Pons (tissue), 1 donor: ENCODE results near the gene ZNF488.
"Not testable (repeated sequence)": the region's sequence is repeated elsewhere in the genome, so short reads cannot be mapped to it uniquely, and the experiment has no call there.

Source experiments
- DNase-seq: peaks from one replicate; pipeline ENCODE4 v3.0.0-alpha.2; 2016; ENCODE audit warnings: low spot score

ZNF488 gene

DNA sequence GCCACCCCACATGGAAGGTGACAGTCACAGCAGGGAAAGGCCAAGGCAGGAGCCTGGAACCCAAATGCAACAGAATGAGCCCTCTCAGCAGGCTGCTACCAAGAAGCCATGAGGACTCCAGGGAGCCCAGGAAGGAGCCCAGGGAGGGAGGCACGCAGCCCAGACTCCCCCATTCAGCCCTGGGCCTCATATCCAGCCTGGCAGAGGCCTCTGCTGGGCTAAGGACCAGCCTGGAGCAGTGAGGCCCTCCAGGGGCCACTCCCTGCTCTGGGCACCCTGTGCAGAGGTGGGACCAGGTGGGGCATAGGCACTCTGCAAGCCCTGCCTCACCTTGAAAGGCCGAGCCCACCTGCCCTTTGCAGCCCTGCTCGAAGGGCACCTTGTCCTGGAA is 25.8 kb upstream of the ZNF488 start:
- DNase-seq, result no peak

DNA sequence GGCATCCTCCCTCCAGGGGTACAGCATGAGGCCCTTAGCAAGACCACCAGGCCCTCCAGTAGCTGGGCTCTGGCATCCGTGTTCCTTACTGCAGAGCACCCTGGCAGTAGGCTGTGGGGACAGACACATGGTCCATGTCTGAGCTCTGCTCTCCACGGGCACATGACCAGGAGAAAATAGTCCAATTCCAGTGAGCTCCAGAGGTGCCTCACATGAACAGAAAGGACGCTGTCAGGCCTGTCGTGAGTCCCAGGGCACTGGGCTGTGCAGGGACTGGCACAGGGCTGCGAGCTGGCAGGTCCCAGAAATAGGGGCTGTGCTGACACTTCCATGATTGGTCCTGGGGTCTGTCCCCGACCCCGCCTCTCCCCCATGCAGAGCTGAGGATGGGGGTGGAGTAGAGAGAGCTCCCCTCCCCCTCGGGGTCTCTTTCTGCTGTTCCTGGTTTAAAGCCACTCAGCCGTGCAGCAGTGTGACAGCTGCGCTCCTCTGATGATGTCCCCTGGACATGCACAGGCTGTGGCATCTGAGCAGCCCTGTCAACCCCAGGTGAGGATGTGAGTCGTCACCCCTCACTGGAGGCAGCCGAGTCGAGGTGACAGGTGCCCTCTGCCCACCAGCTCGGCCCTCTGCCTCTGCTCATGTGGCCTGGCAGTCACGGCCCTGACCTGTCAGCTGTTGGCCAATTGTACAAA is 25.2 kb upstream of the ZNF488 start:
- no peak for DNase-seq

DNA sequence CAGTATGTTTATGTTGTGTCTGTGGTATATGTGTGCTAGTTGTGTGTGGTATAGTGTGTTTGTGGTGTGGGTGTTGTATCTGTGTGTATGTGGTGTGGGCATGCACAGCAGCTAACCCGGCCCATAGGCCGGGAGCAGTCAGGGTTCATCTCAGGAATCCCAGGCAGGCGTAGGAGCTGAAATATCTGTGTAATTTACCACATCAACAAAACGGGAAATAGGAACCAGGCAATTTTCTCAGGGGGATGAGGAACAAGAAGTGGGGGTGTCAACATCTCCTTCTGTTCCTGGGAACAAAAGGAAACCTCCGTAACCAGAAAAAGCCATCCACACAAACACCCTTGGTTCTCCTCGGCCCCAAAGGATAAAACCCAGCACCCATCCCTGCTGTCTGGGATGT is 24.5 kb upstream of the ZNF488 start:
- DNase-seq, result no peak

DNA sequence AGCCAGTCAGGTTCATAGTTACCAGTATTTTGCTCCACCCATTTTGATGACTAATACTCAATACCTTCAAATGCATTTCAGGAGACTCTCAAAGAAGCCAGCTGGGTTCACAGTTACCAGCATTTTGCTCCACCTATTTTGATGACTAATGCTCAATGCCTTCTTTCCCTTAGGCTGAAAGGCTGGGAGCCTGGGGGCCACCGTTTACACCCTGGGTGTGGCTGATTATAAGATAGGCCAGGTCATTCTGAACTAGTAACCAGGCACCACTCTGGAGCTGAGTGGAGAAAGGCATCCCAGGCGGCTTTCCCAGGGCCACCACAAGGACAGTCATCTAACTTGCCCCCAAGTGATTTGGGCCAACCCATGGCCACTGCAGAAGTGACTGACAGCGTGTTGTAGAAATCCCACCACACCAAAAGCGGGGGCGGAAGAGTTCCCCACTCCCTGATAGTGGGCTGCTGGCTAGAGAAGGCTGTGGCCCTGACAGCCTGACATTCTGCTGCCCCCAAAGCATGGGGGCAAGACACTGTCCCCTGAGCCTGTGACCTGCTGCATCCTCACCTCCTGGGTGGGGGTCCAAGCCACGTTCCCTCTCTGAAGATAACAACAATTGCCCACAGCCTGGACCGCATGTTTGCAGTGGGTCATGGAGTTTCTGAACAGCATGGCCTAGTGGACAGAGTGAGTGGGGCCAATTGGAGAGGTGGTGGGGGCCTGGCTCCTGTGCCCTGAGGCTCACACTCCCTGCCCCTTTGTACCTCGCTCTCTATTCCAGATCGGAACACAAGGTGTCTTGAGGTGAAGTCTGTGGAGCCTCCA is 23.0 kb upstream of the ZNF488 start:
- no peak for DNase-seq

DNA sequence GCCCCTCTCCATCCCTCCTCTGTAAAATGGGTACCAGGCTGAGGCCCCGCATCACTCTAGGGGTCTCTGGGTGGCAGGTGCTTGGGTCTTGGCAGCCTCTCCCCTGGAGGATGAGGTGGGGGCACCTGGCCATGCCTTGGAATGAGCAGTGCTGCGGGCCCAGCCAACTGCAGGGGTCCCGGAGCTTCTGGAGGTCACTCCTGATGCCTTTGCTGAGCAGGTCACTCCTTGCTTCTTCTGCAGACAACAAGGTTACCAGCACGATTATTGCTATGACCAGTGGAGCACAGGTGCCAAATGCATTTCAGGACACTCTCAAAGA is 22.4 kb upstream of the ZNF488 start:
- DNase-seq, result no peak

DNA sequence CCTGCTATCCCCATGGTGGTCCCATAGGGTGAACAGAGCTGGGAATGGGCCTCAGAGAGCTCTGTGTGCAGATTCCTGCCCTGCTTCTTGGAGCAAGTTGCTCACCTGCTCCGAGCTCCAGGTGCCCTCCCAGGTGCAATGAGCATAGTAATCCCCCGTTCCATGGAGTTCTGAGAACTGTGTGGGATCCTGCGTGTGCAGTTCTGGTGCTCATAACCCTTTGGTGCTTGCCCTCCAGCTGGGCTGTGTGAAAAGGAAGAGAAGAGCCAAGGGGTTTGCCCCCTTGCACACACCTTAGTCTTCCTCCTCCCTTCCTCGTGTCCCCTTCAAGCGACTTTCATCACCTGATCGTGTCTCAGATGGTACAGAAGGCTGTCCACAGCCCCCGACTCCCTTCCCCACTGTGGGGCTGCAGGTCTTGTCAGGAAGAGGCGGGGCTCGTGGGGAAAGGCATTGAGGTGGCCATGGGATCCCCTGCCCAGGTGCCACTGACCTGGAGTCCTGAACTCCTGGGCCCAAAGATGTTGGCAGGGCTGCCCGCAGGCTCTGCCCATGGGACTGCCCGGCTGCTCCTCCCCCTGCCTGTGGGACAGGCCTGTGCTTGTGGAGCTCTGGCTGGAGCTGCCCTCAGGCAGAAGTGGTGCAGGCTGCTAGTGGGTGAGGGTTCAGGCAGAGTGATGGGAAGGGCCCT is 21.9 kb upstream of the ZNF488 start:
- no peak for DNase-seq

DNA sequence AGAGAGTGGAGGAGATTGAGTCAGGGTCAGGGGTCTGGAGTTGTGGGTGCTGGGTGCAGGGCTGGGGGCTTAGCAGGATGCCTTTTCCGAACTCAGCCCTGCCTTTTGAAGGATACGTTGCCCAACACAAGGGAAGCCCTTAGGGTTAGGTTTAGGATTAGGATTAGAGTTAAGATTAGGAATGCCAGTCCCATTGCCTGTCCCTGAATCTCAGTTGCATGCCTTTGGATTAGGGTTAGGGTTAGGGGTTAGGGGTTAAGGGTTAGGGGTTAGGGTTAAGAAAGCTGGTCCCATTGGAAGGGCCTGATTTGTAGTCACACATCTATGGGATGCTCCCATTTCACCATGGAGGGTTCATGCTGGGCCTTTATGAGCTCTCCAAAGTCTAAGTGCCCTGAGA is 20.8 kb upstream of the ZNF488 start:
- DNase-seq, result no peak

DNA sequence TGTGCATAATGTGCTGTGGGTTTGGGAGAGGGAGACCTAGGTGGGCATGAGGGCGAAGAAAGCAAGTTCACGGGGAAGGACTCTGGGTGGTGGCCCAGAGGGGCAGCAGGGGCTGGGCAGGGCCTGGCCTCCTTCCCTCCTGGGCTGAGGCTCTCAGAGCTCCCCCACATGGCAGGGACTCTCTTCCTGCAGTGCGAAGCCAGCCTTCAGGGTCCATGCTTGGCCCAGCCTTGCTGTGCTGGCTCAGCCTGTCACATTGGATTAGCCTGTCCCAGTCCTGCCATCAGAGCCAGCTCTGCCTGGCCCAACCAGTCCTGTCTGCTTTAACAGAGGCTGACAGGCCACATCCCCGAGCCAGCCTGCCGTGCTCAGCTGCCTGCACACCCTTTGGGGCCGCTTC is 20.4 kb upstream of the ZNF488 start:
- DNase-seq, result no peak

DNA sequence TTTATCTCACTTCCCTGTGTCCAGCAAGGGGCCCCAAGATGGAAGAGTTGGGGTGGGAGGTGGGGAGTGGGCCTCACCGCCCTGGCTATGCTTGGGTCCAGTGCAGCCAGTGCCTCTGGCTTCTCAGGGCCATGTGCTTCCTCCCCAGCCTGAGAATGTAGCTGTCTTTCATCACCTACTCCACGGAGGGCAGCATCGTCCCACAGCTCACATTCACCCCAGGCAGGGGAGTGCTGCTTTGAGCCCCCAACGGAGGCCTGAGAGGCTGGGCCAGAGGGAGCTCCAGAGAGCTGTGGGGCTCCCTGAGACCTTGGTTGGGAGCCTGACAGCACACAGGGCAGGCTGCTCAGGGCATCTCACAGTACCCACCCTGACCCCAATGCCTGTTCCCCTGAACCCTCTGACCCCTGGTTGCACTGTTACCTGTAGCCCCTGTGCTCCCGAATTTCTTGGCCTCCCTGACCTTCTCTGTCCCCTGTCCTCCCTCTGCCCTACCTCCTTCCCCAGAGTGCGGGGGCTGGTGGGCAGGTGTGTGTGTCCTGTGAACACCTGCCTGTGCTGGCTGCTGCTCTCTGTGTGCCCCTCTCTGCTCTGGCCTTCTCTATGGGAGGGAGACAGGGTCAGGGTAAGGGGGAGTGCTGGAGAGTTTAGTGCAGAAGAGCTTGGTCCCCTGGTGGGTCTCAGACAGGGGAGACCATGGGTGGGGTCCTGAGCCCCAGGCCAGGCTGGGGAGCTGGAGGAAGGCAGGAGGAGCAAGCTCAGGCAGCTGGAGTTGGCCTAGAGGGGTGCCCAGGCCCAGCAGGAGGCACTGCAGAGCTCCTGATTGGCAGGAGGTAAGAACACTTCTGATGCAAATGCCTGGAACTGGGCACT is 19.6 kb upstream of the ZNF488 start:
- no peak for DNase-seq

DNA sequence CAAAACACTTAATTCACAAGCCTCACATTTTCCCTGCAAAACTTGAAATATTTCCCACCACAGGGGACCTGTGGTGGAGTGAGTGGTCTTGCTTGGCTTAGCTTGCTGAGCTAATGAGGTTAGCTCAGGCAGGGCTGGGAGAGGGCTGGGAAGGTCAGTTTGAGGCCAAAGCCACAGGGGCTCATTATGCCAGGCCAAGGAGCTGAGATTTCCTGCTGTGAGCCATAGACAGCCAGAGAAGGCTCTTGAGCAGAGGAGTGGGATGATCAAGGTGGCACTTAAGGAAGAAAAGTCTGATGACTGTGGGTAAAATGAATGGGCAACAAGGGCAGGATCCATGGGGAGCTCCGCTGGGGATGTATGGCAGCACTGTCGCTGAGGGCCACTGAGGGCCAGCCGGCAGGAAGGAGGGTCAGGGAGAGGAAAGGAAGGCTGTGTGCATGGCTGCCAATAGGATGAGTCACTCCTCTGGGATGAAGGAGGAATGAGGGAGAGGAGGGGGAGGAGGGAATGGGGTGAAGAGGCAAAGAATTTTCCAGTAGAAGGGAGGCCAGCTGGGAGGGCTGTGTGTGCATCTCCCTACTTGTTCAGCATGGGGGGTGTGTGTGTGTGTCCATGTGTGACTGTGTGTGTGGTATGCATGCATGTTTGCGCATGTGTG is 18.7 kb upstream of the ZNF488 start:
- DNase-seq, result peak; percentile 36

DNA sequence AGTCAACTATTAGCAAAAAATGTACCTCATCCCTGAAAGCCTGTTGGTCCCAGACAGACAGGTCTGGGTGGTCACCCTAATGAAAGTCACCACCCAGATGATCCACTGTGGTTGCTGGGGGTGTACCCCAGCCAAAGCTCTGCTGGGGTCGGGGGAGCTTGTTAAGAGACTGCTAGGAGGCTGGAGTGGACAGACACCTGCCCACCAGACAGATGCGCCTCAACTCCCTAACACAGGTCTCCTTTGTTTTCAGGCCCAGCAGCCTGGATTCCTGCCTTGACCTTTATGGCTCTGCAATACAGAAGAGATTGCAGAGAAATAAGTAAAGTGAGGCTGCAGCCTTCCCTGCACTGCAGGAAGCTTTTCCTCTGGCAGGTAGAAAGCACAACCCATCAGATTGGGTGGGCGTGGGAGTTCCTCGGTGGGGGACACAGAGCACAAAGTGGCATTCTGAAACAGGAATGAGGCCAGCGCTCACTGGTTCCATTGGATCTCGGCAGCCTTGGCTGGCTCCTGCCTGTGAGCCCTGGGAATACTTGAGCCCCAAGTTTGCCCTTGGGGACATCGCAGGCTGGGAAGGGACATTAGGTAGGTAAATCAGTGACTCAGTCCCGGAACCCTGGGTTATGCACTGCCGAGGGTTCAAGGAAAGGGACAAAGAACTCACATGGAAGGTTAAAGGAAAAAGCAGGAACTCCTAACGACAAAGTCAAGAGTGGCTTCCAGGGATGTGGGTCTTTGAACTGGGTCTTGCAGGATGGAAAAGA is 18.0 kb upstream of the ZNF488 start:
- no peak for DNase-seq

DNA sequence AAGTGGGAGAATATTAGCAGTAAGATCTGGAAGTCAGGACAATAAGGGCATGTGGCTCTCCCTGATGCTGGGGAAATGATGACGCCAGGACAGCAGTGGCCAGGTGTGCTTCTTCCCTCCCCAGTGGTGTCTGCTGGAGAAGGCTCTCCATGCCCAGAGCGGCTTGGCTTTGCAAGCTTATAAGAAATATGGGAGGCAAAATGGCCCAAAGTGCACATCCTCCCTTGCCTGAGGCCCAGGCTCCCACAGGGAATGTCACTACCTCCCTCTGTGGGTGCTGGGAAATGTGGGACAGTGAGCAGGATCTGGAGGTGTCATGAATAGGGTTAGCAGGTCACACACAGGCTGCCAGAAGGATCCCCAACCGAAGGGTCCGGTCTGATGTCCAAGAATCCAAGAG is 17.1 kb upstream of the ZNF488 start:
- DNase-seq, result no peak

DNA sequence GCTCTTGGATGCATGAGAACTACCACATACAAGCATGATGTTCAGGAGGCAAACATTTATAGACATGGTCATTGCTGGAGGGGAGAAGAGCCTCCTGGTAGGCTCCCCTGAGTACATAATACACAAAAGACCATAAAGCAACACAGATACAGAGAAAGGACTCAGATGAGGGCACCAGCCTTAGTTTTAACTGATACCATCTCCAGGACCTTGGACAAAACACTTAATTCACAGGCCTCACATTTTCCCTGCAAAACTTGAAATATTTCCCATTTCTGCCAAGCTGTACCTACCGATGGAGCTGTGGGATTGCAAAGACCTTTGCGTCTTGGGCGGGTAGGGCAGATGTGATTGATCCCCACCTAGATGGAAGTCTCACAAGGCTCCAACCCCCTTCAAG is 16.7 kb upstream of the ZNF488 start:
- no peak for DNase-seq

DNA sequence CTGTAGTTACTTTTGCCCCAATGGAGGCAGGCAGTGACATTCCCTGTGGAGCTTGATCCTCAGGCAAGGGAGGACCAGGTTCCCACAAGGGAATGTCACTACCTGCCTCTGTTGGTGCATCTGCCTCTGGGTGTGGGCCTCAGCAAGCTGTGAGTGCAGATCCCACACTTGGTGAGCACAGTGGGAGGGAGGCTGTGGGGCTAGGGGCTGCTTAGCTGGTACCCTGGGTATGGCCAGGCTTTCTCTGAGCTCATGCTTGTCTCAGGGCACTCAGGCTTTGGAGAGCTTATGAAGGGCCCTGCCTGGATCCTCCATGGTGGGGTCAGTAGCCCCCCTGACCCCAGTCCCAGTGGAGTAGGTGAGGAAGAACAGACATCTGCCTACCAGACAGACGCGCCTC is 16.2 kb upstream of the ZNF488 start:
- DNase-seq, result no peak

DNA sequence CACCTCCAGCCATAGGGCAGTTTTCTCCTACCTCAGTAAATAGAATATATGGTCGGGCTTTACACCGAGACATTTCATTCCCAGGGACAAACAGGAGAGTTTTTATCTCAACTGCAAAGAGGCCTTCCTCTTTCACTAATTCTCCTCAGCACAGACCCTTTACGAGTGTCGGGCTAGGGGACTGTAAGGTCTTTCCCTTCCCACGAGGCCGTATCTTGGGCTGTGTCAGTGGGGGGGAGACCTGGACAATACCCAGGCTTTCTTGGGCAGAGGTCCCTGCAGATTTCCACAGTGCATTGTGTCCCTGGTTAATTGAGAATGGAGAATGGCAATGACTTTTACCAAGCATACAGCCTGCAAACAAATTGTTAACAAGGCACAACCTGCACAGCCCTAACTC is 13.2 kb upstream of the ZNF488 start:
- DNase-seq, result no peak

DNA sequence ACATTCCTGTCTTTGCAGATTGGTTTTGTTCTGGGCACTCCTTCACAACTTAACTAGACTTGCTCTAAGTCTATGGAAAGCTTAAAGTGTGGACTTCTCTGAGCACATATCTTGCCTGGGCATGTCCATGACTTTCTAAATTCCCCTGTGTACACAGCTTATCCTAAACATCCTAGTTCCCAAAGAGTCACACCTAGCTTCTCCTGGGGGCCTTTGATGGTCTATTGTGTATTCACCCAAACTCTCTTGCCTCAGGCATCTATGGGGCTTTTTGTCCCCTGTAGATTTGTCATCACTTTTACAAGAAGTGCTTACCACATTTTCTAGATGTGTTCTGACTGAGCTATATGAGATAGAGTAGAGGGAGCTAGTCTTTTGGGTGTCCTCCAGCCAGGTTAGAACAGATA is 12.2 kb upstream of the ZNF488 start:
- no peak for DNase-seq

DNA sequence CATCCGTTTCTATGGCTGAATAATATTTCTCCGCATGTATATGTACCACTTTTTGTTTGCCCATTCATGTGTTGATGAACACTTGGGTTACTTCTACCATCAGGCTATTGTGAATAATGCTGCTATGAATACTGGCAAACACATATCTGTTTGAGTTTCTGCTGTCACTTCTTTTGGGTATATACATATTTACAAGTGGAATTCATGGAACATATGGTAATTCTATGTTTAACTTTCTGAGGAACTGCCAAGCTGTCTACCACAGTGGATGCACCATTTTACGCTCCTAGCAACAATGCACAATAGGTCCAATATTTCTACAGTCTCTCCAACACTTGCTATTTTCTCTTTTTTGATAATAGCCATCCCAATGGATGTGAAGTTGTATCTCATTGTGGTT is 5.5 kb upstream of the ZNF488 start:
- no peak for DNase-seq

DNA sequence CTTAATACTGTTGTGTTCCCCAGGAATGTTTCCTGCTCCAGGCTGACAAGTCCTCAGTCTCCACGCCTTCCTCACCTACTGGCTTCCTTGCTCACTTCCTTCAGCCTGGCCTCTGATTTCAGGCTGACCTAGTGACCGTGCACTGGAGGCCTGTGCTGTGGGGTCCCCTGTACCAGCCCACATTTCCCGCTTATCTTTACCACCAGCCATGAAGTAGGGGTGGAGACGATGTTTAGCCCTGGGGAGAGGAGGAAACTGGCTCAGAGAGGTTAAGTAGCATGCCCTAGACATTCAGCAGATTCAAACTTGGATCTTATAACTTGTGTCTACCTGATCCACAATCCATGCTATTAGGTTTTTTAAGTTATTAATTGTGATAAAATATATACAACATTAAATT is 4.8 kb upstream of the ZNF488 start:
- DNase-seq, result no peak

DNA sequence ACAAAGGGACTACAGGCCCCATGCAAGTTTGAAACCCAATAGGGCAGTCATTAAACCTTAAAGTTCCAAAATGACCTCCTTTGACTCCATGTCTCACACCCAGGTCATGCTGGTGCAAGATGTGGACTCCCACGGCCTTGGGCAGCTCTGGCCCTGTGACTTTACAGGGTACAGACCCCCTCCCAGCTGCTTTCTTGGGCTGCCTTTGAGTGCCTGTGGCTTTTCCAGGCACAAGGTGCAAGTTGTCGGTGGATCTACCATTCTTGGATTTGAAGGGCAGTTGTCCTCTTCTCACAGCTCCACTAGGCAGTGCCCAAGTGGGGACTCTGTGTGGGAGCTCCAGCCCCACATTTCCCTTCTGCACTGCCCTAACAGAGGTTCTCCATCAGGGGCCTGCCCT is 2.0 kb upstream of the ZNF488 start:
- DNase-seq, result not testable (repeated sequence)

DNA sequence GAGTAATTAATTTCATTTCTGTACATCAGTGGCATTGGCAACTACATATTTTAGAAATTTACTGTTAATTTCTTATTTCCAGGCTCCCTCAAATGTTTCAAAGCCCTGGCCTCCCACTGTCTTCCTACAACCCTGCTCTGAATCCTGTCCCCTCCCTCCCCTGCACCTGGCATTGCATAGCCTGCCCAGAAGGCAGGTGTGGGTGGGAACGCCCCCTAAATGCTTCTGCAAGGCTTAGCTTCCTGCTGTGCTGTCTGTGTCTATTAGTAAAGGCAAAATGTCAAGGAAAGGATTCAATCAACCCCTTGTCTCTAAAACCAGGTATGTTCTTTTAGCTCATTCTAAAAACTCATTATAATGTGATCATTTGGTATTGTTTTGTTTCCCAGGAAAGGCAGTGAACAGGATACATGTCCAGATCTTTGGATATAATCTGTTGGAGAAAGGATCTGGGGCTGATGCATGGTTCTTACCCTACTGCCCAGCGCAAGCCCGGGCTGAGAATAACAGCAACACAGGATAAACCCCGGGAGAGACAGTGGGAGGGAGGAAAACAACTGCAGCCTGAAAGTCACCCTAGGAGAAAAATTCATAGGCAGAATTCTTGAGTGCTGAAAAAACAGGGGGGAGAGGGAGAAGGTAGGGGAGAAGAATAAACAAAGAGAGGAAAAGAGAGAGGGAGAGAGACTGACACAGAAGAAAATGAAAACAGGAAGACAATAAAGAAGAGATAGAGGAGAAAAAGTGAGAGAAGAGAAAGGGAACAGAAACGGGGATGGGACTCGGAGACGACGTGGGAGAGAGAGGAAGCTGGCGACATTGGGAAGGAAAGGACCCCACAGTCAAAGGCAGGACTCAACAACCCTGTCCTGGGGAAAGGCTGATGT is 589 bp downstream of the ZNF488 start:
- DNase-seq, result no peak
